Fibroblast of upper back skin (primary cell): Measurements from ENCODE around the gene GPC6.
A peak's percentile ranks its signal among the peaks of the same experiment; 100 is the strongest.

Experiments used
- DNase-seq: peaks from one replicate; pipeline ENCODE4 v3.0.0-alpha.2; 2013

Gene GPC6

GRCh38 chr13:93231867-93232266, 5.3 kb downstream of the GPC6 start:
- DNase-seq: no peak

- no peak for DNase-seq
These were observed 7.4 kb downstream of the GPC6 start for GRCh38 chr13:93233997-93234416.

GRCh38 chr13:93234459-93234858, 7.9 kb downstream of the GPC6 start:
- DNase-seq: no peak

GRCh38 chr13:93235258-93236015, 8.8 kb downstream of the GPC6 start:
- DNase-seq: peak; percentile 83

GRCh38 chr13:93238711-93239110, 12.1 kb downstream of the GPC6 start:
- no peak for DNase-seq

GRCh38 chr13:93243375-93244063, 16.9 kb downstream of the GPC6 start:
- DNase-seq: no peak

GRCh38 chr13:93244141-93244917, 17.7 kb downstream of the GPC6 start:
- peak; percentile 64 for DNase-seq

- peak; percentile 61 for DNase-seq
These were observed 18.3 kb downstream of the GPC6 start for GRCh38 chr13:93244918-93245280.

- DNase-seq: no peak
These were observed 19.5 kb downstream of the GPC6 start for GRCh38 chr13:93246069-93246468.

GRCh38 chr13:93248627-93249047, 22.0 kb downstream of the GPC6 start:
- DNase-seq: peak; percentile 76

GRCh38 chr13:93249364-93250306, 23.0 kb downstream of the GPC6 start:
- DNase-seq: peak; percentile 89

- DNase-seq: no peak
These were observed 28.2 kb downstream of the GPC6 start for GRCh38 chr13:93254775-93255174.

GRCh38 chr13:93256998-93257397, 30.4 kb downstream of the GPC6 start:
- DNase-seq: no peak

- DNase-seq: peak; percentile 12
These were observed 33.0 kb downstream of the GPC6 start for GRCh38 chr13:93259527-93260080.

- peak; percentile 23 for DNase-seq
These were observed 34.0 kb downstream of the GPC6 start for GRCh38 chr13:93260591-93260990.

- peak; percentile 81 for DNase-seq
These were observed 36.2 kb downstream of the GPC6 start for GRCh38 chr13:93262729-93263345.

- DNase-seq: no peak
These were observed 38.3 kb downstream of the GPC6 start for GRCh38 chr13:93264876-93265275.

GRCh38 chr13:93265800-93266199, 39.2 kb downstream of the GPC6 start:
- DNase-seq: no peak

- no peak for DNase-seq
These were observed 40.1 kb downstream of the GPC6 start for GRCh38 chr13:93266681-93267080.

GRCh38 chr13:93268327-93269028, 41.9 kb downstream of the GPC6 start:
- DNase-seq: peak; percentile 3
